Measurements from ENCODE around the gene STX16.

STX16 gene

GRCh38 chr20:58652606-58653294 is 1.7 kb downstream of the STX16 start:
- DNase-seq (ENCODE audit: extremely low read depth in 1 of 2, low read depth in 1 of 2) = no peak

GRCh38 chr20:58654337-58654736 is 3.3 kb downstream of the STX16 start:
- DNase-seq (ENCODE audit: extremely low read depth in 1 of 2, low read depth in 1 of 2) = no peak

- no peak for DNase-seq (ENCODE audit: extremely low read depth in 1 of 2, low read depth in 1 of 2)
These were observed 4.4 kb downstream of the STX16 start for GRCh38 chr20:58655328-58656107.

- no peak for DNase-seq (ENCODE audit: extremely low read depth in 1 of 2, low read depth in 1 of 2)
These were observed 5.7 kb downstream of the STX16 start for GRCh38 chr20:58656831-58657230.

DNA sequence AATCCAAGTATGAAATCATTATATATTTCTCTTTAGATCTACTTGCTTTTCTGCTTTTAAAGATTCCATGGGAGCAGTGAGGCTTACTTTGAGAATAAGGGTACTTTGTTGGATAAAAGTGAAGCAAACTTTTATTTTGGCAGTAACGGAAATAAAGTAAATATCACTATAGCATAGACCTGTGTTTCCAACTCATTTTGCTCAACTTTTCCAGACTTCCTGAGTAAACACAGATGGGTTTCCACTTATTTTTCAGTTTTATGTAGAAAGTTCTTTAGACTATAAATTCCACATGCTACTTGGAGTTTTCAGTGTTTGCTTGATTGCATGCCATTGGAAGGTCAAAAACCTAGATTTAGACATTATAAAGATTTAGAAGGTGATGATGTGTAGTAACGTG is 6.2 kb downstream of the STX16 start:
- no peak for DNase-seq (ENCODE audit: extremely low read depth in 1 of 2, low read depth in 1 of 2)

DNA sequence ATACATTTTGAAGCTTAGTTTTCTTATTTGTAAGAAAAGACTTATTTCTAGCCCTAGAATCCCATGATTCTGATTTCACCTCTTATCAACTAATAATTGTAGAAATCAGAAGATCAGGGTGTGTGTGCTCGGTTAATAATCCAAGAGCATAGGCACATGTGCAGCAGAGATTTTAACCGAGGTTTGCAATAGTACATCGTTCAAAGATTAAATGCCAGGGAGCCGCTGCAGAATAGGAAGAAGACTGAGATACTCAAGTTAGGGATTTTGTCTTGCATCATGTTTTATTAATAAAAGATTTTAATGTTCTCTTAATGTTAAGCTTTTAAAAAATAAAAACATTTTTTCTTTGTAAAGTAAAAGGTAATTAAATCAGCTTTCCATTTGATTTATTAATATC is 6.9 kb downstream of the STX16 start:
- DNase-seq (ENCODE audit: extremely low read depth in 1 of 2, low read depth in 1 of 2) = no peak

DNA sequence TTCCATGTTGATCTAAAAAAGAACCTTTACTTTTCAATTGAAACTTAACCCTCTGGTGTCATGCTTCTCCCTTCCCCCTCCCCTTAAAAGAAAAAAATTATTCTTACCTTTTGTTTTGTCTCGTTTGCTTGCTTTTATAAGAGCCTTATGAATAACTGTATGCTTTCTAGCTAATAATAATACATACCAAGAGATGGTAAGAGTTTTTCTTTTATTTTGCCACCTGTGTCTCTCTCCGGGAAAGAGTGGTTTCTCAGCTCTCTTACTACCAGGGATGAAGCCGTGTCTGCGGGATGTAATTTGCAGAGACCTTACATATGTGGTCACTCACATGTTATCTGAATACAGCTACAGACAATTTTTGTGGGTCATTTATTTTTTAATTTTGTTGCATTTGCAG is 7.7 kb downstream of the STX16 start:
- no peak for DNase-seq (ENCODE audit: extremely low read depth in 1 of 2, low read depth in 1 of 2)

DNA sequence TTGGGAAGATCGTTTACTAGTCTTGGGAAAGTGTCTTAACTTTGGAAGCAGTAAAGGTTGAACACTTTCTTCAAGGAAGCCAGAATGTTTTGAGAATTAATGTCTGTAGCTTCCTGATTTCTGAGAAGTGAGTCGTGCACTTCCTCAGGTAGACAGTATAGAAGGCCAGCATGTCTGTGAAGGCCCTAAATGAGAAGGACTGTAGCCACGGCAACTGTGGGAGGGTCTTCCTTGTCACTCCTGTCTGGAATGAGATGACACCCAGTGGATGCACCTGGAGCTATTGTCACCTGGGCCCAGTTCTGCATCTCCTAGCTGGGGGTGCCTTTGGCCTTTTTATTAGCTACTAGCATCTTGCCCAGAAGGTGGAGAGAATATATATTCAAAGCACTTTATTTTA is 8.8 kb downstream of the STX16 start:
- no peak for DNase-seq (ENCODE audit: extremely low read depth in 1 of 2, low read depth in 1 of 2)

GRCh38 chr20:58660855-58661597 is 9.9 kb downstream of the STX16 start:
- no peak for DNase-seq (ENCODE audit: extremely low read depth in 1 of 2, low read depth in 1 of 2)

DNA sequence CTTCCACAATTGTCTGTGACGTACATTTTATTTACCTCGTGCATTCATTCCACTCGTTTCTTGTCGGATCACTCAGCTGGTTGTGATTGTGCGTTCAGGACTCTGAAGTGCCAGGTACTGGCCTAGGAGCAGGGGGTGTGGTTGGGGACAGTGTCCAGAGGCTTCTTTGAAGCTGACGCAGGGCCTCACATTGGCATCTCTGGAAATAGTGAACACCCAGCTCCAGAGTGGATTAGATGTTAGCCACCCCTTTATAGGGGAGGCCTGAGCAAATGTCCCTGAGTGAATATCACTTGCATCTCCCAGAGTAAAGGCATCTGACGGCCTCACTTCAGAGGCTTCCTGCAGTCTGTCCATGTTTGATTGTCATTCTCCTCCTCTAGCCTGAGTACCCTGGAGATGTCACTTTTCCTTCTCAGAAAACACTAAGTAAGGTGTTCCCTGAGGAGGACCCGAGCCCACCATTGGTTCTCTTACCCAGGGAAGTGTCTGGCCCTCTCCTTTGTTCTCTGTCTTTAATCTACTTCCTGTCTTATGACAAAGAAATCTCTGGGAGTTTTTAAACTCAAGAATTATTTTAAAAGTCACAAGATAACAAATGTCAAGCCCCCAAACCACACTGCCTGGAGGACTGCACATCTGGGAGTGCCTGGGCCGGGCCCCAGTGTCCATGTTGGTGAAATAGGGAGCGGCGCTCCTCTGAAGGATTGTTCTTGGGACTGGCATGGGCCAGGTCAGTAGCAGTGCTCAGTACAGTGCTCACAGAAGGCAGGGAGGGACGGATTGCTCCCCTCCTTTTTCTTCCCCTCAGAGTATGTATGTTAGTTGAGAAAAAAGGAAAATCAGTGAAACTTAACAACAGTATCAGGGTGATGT is 10.8 kb downstream of the STX16 start:
- no peak for DNase-seq (ENCODE audit: extremely low read depth in 1 of 2, low read depth in 1 of 2)

DNA sequence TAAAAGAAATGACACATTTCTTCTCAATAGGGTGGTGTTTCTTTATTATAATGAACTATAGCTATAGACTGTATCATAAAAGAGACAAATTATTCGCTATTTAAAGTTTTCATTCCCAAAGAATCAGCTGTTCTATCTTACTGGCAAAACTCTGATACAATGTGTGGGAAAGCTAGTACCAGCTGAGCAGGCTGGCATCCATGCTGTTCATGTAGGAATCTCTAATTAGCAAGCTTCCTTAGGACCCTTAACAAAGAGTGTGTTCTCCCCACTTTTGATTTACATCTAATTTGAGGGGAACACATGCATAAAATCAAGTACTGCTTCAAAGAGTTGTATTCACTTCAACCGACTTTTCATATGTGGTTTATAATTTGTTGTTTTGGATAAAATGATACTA is 13.2 kb downstream of the STX16 start:
- no peak for DNase-seq (ENCODE audit: extremely low read depth in 1 of 2, low read depth in 1 of 2)

- DNase-seq (ENCODE audit: extremely low read depth in 1 of 2, low read depth in 1 of 2) = no peak
These were observed 13.8 kb downstream of the STX16 start for GRCh38 chr20:58664883-58665282.

DNA sequence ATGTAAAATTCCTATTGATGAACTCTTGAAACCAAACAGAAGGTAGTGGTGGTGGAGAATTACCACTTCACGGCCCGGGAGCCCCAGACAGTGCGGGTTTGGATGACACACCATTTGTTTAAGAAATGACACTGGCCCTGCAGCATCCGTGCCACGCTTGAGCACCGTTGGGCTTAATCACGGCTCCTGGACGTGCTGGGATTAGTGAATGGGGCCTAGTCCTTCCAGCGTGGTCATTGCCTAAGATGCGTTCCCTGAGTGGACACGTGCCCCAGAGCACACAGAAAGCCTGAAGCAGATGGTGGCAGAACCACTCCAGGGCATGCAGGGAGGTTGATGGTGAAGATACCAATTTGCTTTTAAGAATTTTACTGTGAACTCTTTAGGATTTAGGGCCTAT is 14.5 kb downstream of the STX16 start:
- DNase-seq (ENCODE audit: extremely low read depth in 1 of 2, low read depth in 1 of 2) = no peak

- no peak for DNase-seq (ENCODE audit: extremely low read depth in 1 of 2, low read depth in 1 of 2)
These were observed 15.6 kb downstream of the STX16 start for GRCh38 chr20:58666702-58667101.

DNA sequence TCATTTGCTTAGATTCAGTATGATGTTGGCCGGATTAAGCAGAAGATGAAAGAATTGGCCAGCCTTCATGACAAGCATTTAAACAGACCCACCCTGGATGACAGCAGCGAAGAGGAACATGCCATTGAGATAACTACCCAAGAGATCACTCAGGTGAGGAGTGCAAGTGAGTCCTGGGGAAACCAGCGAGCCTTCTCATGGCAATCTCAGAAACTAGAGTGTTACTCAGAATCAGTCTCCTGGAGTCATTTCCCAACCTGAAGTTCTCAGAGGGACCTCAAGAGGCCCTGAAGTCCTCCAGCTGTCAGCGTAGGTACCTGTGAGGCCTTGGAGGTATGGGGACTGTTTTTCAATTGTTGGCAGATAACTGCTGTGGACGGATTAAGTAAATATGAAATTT is 16.9 kb downstream of the STX16 start:
- DNase-seq (ENCODE audit: extremely low read depth in 1 of 2, low read depth in 1 of 2) = no peak

DNA sequence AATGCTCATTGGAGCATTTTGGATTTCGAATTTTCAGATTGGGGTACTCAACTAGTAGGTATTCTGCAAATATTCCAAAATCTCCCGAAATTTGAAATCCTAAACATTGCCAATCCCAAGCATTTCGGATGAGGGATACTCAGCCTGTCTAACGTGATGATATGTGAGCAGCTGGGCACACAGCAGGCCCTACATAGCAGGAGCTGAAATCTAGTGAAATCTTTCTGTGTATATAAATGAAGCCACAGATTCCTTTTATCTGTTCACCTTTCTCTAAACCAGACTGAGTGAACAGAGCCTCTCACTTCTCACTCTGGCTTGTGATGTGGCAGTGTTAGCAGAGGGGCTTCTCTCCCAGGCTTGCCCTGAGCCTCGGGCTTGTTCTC is 17.8 kb downstream of the STX16 start:
- DNase-seq (ENCODE audit: extremely low read depth in 1 of 2, low read depth in 1 of 2) = no peak

- DNase-seq (ENCODE audit: extremely low read depth in 1 of 2, low read depth in 1 of 2) = no peak
These were observed 18.4 kb downstream of the STX16 start for GRCh38 chr20:58669287-58670006.

- DNase-seq (ENCODE audit: extremely low read depth in 1 of 2, low read depth in 1 of 2) = no peak
These were observed 19.0 kb downstream of the STX16 start for GRCh38 chr20:58670102-58670501.

GRCh38 chr20:58670659-58671058 is 19.6 kb downstream of the STX16 start:
- DNase-seq (ENCODE audit: extremely low read depth in 1 of 2, low read depth in 1 of 2) = no peak

- no peak for DNase-seq (ENCODE audit: extremely low read depth in 1 of 2, low read depth in 1 of 2)
These were observed 22.0 kb downstream of the STX16 start for GRCh38 chr20:58673119-58673518.
